Body of pancreas (tissue), 4 donors: Measurements from ENCODE around the gene KCNJ6.

Source experiments
- POLR2A ChIP-seq, 3 donors: fragments of 450-650 bp; IDR thresholded peaks; one replicate each; pipeline ENCODE4 v1.6.1; 2016; ENCODE audit warnings: antibody characterized with exemption in 3 of 3, mild to moderate bottlenecking in 2 of 3
- TF ChIP-seq, protein P1 (sequence below), 7 experiments: fragments of 450-650 bp in 4 of 7; fragments of 200-600 bp in 3 of 7; sonication (generic) in 3 of 7; IDR thresholded peaks; one replicate each; pipeline ENCODE4 v1.5.1; 2016 to 2019; ENCODE audit warnings: antibody characterized with exemption in 7 of 7

DNA sequence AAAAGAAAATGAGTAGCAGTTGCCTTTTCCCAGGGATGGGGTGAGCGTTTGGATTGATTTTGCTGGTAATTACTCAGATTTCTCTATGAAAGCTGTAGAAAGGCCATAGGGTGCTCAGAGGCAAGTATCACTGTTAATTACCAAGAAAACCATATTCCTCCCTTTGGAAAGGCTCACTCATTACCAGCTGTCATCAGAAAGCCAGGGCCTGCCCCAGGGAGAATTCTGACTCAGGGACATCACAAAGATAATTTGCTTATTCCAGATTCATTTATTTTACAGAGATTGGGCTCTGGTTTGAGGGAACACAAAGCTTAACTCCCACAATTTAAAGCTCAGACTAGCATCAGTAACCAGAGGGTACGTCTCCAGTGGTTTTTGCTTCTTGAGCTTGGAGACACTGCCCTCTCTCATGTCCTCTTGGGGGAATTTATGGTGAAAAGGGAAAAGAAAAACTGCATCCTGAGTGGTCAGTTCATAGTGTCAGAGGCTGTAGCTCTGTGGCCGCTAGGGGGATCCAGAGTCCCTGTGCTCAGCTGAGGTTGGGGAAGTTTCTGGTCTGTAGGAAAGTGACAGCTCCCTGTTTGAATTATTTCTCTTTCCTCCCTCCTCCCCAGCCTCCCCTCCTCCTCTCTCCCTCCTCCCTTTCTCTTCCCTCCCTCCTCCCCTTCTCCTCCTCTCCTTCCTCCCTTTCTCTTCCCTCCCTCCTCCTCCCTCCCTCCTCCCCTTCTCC, 204.3 kb downstream of the KCNJ6 start:
- TF ChIP-seq, protein P1, sequence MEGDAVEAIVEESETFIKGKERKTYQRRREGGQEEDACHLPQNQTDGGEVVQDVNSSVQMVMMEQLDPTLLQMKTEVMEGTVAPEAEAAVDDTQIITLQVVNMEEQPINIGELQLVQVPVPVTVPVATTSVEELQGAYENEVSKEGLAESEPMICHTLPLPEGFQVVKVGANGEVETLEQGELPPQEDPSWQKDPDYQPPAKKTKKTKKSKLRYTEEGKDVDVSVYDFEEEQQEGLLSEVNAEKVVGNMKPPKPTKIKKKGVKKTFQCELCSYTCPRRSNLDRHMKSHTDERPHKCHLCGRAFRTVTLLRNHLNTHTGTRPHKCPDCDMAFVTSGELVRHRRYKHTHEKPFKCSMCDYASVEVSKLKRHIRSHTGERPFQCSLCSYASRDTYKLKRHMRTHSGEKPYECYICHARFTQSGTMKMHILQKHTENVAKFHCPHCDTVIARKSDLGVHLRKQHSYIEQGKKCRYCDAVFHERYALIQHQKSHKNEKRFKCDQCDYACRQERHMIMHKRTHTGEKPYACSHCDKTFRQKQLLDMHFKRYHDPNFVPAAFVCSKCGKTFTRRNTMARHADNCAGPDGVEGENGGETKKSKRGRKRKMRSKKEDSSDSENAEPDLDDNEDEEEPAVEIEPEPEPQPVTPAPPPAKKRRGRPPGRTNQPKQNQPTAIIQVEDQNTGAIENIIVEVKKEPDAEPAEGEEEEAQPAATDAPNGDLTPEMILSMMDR (IDR thresholded peaks at IDR 0.05), result peak; percentile 60 to 79 (median 72)
- TF ChIP-seq POLR2A (IDR thresholded peaks at IDR 0.05), result no peak
